RPMI8226 (cell line): Measurements from ENCODE around the gene C1orf232.

Source experiments
- DNase-seq: peaks from one replicate; pipeline ENCODE4 v3.0.0-alpha.2; 2015

C1orf232 gene

GRCh38 chr1:26177182-26177684 lies 8.5 kb upstream of the C1orf232 start, which contains the start of gene CNKSR1:
Gene CNKSR1, plus strand, starts transcription at chr1:26177491. Its CDS starts 57 bp downstream, at chr1:26177548.
- no peak for DNase-seq

GRCh38 chr1:26175346-26175745 lies 6.6 kb upstream of the C1orf232 start:
- DNase-seq: no peak

- no peak for DNase-seq
These were observed 2.6 kb upstream of the C1orf232 start, which contains the start of gene ZNF593OS for GRCh38 chr1:26171084-26172072. Gene ZNF593OS, minus strand, starts transcription at chr1:26171832. Its CDS starts 171 bp downstream, at chr1:26171661.

- no peak for DNase-seq
These were observed 1.7 kb upstream of the C1orf232 start for GRCh38 chr1:26170472-26170821.

GRCh38 chr1:26169669-26170471 lies 1.1 kb upstream of the C1orf232 start, which contains the start of gene ZNF593:
Gene ZNF593, plus strand, starts transcription at chr1:26169908. Its CDS starts 76 bp downstream, at chr1:26169984.
- peak; percentile 97 for DNase-seq

GRCh38 chr1:26169198-26169554 lies 413 bp upstream of the C1orf232 start:
- DNase-seq: no peak

- peak; percentile 29 for DNase-seq
These were observed 2.0 kb downstream of the C1orf232 start for GRCh38 chr1:26166719-26167281.

GRCh38 chr1:26164861-26165842 lies 3.6 kb downstream of the C1orf232 start:
- DNase-seq: peak; percentile 40

GRCh38 chr1:26164036-26164860 lies 4.5 kb downstream of the C1orf232 start:
- peak; percentile 70 for DNase-seq

- DNase-seq: no peak
These were observed 5.1 kb downstream of the C1orf232 start for GRCh38 chr1:26163684-26164035.

- DNase-seq: peak; percentile 59
These were observed 6.5 kb downstream of the C1orf232 start for GRCh38 chr1:26162220-26162709.

GRCh38 chr1:26161415-26162219 lies 7.1 kb downstream of the C1orf232 start:
- DNase-seq: peak; percentile 82

- no peak for DNase-seq
These were observed 8.0 kb downstream of the C1orf232 start for GRCh38 chr1:26160527-26161414.

- no peak for DNase-seq
These were observed 9.1 kb downstream of the C1orf232 start for GRCh38 chr1:26159743-26160039.

GRCh38 chr1:26158908-26159742 lies 9.6 kb downstream of the C1orf232 start, which contains the start of gene FAM110D:
Gene FAM110D, plus strand, starts transcription at chr1:26159079. Its CDS starts 2,213 bp downstream, at chr1:26161292.
- no peak for DNase-seq

- DNase-seq: no peak
These were observed 10.4 kb downstream of the C1orf232 start for GRCh38 chr1:26158271-26158907.
